ENCODE data around the gene WWTR1. TPM values are rescaled to one million over a fixed set of nuclear protein-coding genes. Genes with fewer than 3 reads are reported as not detected.

WWTR1 gene
- polyA plus RNA-seq, 1 experiment, result 164 TPM

GRCh38 chr3:149468504-149469212 lies 189.2 kb downstream of the WWTR1 start:
- no peaks in the 10 kb centered on the region for H3K27me3 ChIP-seq (ENCODE audit: control insufficient read depth, insufficient read depth, low read length)
- no peak overlapping the region for H3K4me3 ChIP-seq (ENCODE audit: low read depth, low read length)
- H3K9me3 ChIP-seq (ENCODE audit: control insufficient read depth, insufficient read depth, low read length), result peaks cover 13% of the 10 kb centered on the region
- DNase-seq (ENCODE audit: low read depth, low spot score), result no peak
- no peak for TF ChIP-seq CTCF (IDR thresholded peaks at IDR 0.05; ENCODE audit: low read depth, low read length)
- CTCF ChIA-PET, result interaction anchor here (0.8 to 1.0 kb wide), 2 partner anchors 11 to 513 kb away, joined by 3 to 6 read pairs; no protein-coding TSS in a partner anchor
- no peak overlapping the region for H3K27ac ChIP-seq (ENCODE audit: low read depth, low read length)
- POLR2A ChIA-PET, result no interaction called here

Small RNAs within 50 kb of the gene (small RNA-seq; reads per million reads assigned to genes)
- gene RNU6-1098P (ENCODE audit: insufficient read length, low read depth), result not detected

Other genes with a start within 250 kb of the WWTR1 start
- gene TM4SF4, start 183.3 kb downstream of the WWTR1 start, polyA plus RNA-seq (2011; rRNA removed), result 0.29 and 0.32 TPM in 2 replicates
- gene COMMD2, start 94.5 kb upstream of the WWTR1 start, polyA plus RNA-seq (2011; rRNA removed), result 43.5 and 56.0 TPM in 2 replicates
- not detected in 2 replicates for gene ANKUB1, start 134.5 kb upstream of the WWTR1 start, polyA plus RNA-seq (2011; rRNA removed)
- 31.4 and 46.3 TPM in 2 replicates for gene RNF13, start 155.2 kb upstream of the WWTR1 start, polyA plus RNA-seq (2011; rRNA removed)